Endothelial cell (in vitro differentiated cells): ENCODE data around the gene TNIK. TPM values are rescaled to one million over a fixed set of nuclear protein-coding genes. Genes with fewer than 3 reads are reported as not detected.

Source experiments
- DNase-seq: peaks from one replicate; pipeline ENCODE4 v3.0.0; 2021; ENCODE audit warnings: low spot score
- H3K27ac Mint-ChIP-seq: one replicate; pipeline ENCODE4 v1.8.0; 2021; ENCODE audit warnings: mixed read lengths, inconsistent platforms; ENCODE audit not compliant: unreplicated experiment
- H3K27me3 Mint-ChIP-seq: one replicate; pipeline ENCODE4 v1.8.0; 2021; ENCODE audit warnings: mild to moderate bottlenecking, moderate library complexity, mixed read lengths, inconsistent platforms; ENCODE audit not compliant: unreplicated experiment
- H3K36me3 Mint-ChIP-seq: one replicate; pipeline ENCODE4 v1.8.0; 2021; ENCODE audit warnings: mild to moderate bottlenecking, low read depth, mixed read lengths, inconsistent platforms; ENCODE audit not compliant: unreplicated experiment
- H3K4me1 Mint-ChIP-seq: one replicate; pipeline ENCODE4 v1.8.0; 2021; ENCODE audit warnings: mild to moderate bottlenecking, mixed read lengths, inconsistent platforms; ENCODE audit not compliant: unreplicated experiment
- H3K4me3 Mint-ChIP-seq: one replicate; pipeline ENCODE4 v1.8.0; 2021; ENCODE audit warnings: mild to moderate bottlenecking, mixed read lengths, inconsistent platforms; ENCODE audit not compliant: unreplicated experiment
- H3K9me3 Mint-ChIP-seq: one replicate; pipeline ENCODE4 v1.8.0; 2021; ENCODE audit warnings: mixed read lengths, inconsistent platforms; ENCODE audit not compliant: unreplicated experiment
- long read RNA-seq: library from polyadenylated mRNA; unstranded; transcript quantifications from one replicate; pipeline ENCODE4 v2.0.0, GENCODE V29; 2020; ENCODE audit not compliant: unreplicated experiment
- total RNA-seq: library from RNA; stranded (reverse); fragmentation: NEBNext Ultra II Directional; extraction: Animal tissue kit (Norgen Biotek cat#: 25700); gene quantifications from one replicate; pipeline ENCODE4 v1.2.1, GENCODE V29; 2021; ENCODE audit not compliant: unreplicated experiment
- TF ChIP-seq, protein P1 (sequence below): fragments of 200-600 bp; sonication (generic); IDR thresholded peaks from one replicate; pipeline ENCODE4 v1.5.0; 2021; ENCODE audit warnings: antibody characterized with exemption; ENCODE audit not compliant: unreplicated experiment

Gene TNIK
- 67.0 TPM for total RNA-seq
- long read RNA-seq, partial matches to known transcripts, result 5 of 7 reads
- long read RNA-seq, other reads (novel, unspliced or antisense), result 1 of 7 reads

DNA sequence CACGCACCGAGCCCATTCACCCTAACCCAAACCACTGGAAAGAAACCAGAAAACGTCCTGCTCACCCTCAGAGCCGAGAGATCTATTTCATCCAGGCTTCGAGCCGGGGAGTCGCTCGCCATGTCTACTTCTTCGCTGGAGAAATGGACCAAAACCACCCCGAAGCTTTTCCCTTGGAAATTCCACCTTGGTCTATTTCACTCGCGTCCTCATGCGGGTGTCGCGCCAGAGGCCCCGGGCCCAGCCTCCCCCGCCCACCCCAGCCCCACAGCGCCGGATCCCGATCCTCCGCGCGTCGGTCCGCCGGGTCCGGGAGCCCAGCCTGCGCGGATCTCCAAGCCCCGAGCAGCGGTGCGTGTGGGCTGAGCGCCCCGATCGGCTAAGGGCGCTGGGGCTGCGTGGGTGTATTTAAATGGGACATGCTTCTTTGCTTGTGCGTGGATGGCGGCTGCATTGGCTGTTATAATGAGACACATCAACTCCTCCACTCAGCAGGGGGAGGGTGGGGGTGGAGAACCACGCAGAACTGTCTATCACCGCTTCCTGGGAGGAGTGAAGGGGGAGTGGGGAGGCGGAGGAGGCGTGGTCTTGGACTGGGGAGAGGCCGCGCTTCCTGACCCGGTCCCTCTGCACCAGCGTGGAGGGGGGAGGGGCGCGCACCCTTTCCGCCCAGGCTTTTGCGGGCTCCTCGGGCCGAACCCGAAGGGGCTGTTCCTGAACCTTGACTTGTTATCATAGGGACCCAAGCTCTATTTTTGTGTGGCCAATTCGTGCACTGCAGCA, at the start of gene TNIK:
TSS of gene TNIK (minus strand) at position 464 of the 783 bp plus-strand sequence. CDS start at position 122, 342 bp downstream.
- H3K4me3 Mint-ChIP-seq, result peak within 1 kb of the TSS; percentile 98
- no peaks in the 10 kb centered on the region for H3K9me3 Mint-ChIP-seq
- peaks cover 18% of the 10 kb centered on the region for H3K27me3 Mint-ChIP-seq
- peak within 1 kb of the TSS; percentile 90 for H3K27ac Mint-ChIP-seq
- DNase-seq, result peak; percentile 79
- H3K4me1 Mint-ChIP-seq, result peaks cover 66% of the 10 kb centered on the region
- peaks cover 4% of the 10 kb centered on the region for H3K36me3 Mint-ChIP-seq
- TF ChIP-seq, protein P1, sequence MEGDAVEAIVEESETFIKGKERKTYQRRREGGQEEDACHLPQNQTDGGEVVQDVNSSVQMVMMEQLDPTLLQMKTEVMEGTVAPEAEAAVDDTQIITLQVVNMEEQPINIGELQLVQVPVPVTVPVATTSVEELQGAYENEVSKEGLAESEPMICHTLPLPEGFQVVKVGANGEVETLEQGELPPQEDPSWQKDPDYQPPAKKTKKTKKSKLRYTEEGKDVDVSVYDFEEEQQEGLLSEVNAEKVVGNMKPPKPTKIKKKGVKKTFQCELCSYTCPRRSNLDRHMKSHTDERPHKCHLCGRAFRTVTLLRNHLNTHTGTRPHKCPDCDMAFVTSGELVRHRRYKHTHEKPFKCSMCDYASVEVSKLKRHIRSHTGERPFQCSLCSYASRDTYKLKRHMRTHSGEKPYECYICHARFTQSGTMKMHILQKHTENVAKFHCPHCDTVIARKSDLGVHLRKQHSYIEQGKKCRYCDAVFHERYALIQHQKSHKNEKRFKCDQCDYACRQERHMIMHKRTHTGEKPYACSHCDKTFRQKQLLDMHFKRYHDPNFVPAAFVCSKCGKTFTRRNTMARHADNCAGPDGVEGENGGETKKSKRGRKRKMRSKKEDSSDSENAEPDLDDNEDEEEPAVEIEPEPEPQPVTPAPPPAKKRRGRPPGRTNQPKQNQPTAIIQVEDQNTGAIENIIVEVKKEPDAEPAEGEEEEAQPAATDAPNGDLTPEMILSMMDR, result peak; percentile 63

DNA sequence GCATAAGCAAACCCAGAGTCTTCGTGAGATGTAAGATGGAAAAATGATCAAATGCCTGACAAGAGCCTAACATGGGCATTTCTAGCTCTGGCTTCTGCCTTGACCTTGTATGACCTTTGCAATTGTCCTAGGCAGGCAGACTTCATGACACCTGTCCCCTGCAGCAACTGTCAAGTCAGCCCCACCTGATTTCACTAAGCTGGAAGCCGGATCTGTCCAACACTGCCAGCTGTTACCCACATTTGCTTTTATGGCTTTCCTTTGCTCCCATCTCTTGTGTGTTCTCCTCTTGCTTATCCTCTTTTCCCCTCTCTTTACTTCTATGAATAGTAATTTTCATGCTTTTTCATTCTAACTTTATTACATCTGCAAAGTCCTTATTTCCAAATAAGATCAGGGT, 48.5 kb upstream of the TNIK start:
- Mint-ChIP-seq H3K4me3 (no peak overlapping the region), H3K36me3 (no peaks in the 10 kb centered on the region), H3K4me1 (peaks cover 5% of the 10 kb centered on the region), H3K27ac (no peak overlapping the region), H3K27me3 (no peaks in the 10 kb centered on the region), H3K9me3 (no peaks in the 10 kb centered on the region)
- no peak for DNase-seq
- TF ChIP-seq, protein P1, result no peak

DNA sequence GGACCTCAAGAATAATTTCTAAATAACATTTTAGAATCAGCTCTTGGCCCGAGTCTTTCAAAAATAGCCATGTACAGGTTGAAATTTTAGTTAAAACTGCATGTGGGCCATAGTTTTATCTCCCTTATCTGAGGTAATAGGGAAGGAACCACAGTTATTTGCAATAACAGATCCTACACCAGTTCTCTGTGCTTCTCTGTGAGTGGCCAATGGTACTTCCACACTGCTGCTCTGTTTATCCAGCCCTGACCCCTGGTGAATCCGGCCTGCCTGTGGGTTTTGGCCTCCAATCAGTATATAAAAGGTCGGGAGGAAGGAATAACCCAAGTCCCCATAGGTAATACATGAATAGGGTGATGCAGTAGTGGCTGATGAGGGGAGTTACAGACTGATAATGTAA, 48.0 kb upstream of the TNIK start:
- Mint-ChIP-seq H3K27ac (no peak overlapping the region), H3K4me1 (peaks cover 5% of the 10 kb centered on the region), H3K4me3 (no peak overlapping the region), H3K9me3 (no peaks in the 10 kb centered on the region), H3K27me3 (no peaks in the 10 kb centered on the region), H3K36me3 (no peaks in the 10 kb centered on the region)
- DNase-seq, result no peak
- TF ChIP-seq, protein P1, result no peak

DNA sequence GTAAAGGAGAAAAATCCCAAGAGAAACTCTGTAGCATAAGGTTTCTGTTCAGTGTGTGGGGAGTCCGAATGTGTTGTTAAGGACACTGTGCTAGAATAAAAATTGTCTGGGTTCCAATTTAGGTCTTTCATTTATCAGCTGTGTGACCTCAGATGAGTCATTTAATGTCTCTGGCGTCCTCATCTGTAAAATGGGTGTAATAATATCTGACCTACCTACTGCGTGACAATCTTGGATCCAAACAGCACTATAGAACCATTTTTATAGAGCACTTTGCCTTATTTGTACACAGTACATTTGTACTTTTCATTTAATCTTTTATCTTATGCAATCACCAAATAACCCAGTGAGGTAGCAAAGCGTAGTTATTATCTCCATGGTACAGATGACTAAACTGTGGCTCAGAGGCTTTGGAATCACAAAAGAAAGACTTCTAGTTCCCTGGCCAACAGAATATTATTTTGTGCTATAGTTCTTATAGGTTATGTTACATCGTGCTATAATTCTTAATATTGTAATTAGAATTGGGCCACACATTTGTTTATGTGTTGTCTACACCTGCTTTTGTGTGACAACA, 46.6 kb upstream of the TNIK start:
- Mint-ChIP-seq H3K27me3 (no peaks in the 10 kb centered on the region), H3K4me3 (no peak overlapping the region), H3K9me3 (no peaks in the 10 kb centered on the region), H3K27ac (no peak overlapping the region), H3K4me1 (peaks cover under 1% of the 10 kb centered on the region), H3K36me3 (no peaks in the 10 kb centered on the region)
- TF ChIP-seq, protein P1, result no peak
- no peak for DNase-seq

DNA sequence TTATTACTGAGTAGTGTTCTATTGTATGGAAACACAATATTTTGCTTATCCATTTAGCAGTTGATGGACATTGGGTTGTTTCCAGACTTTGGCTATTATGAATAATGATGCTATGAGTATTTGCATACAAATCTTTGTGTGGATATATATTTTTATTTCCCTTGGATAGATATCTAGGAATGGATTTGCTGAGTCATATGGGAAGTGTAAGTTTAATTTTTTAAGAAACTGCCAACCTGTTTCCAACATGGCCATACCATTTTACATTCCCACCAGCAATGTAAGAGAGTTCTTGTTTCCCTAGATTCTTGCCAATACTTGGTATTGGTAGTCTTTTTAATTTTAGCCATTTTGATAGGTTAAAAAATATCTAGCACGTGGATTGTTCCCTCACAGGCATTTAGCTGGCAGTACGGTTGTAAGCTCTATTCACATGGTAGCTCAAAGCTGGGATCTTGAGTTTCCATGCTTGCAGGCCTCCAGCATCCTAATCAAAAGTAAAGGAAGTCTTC, 45.7 kb upstream of the TNIK start:
- no peak for DNase-seq
- Mint-ChIP-seq H3K27ac (no peak overlapping the region), H3K36me3 (no peaks in the 10 kb centered on the region), H3K4me3 (no peak overlapping the region), H3K9me3 (no peaks in the 10 kb centered on the region), H3K27me3 (no peaks in the 10 kb centered on the region), H3K4me1 (no peaks in the 10 kb centered on the region)
- TF ChIP-seq, protein P1, result no peak
